ENCODE data around the gene MED25. TPM values are rescaled to one million over a fixed set of nuclear protein-coding genes. Genes with fewer than 3 reads are reported as not detected.

The MED25 gene
- total RNA-seq, 4 donors from 2014 or later, result 29.7 to 57.7 (median 41.8) TPM

GRCh38 chr19:49854378-49855263 lies 36.5 kb downstream of the MED25 start:
- H3K27me3 ChIP-seq, result no peaks in the 10 kb centered on the region
- peak in 1 of 3 donors; percentile 48 for DNase-seq
- peaks cover 0 to 17% (median 6%) of the 10 kb centered on the region in 4 donors for H3K4me1 ChIP-seq
- no peaks in the 10 kb centered on the region for H3K9me3 ChIP-seq
- H3K4me3 ChIP-seq, result no peak overlapping the region
- H3K27ac ChIP-seq, result no peak overlapping the region
- TF ChIP-seq CTCF (IDR thresholded peaks at IDR 0.05) (no peak), POLR2A (IDR thresholded peaks at IDR 0.05) (no peak)
- H3K36me3 ChIP-seq, result peaks cover 0 to 50% (median 0%) of the 10 kb centered on the region in 3 donors

- peaks cover 0 to 57% (median 0%) of the 10 kb centered on the region in 3 donors for H3K36me3 ChIP-seq
- TF ChIP-seq POLR2A (IDR thresholded peaks at IDR 0.05), result no peak
- no peak for TF ChIP-seq CTCF (IDR thresholded peaks at IDR 0.05)
- DNase-seq, result peak in 1 of 3 donors; percentile 45
- H3K27me3 ChIP-seq, result no peaks in the 10 kb centered on the region
- H3K4me1 ChIP-seq, result peaks cover 0 to 17% (median 6%) of the 10 kb centered on the region in 4 donors
- no peaks in the 10 kb centered on the region for H3K9me3 ChIP-seq
- no peak overlapping the region for H3K27ac ChIP-seq
- H3K4me3 ChIP-seq, result no peak overlapping the region
These were observed 37.2 kb downstream of the MED25 start for GRCh38 chr19:49855277-49855675.

- H3K27ac ChIP-seq, result no peak overlapping the region
- DNase-seq, result peak in 1 of 3 donors; percentile 40
- H3K4me3 ChIP-seq, result no peak overlapping the region
- H3K36me3 ChIP-seq, result peaks cover 0 to 63% (median 0%) of the 10 kb centered on the region in 3 donors
- peaks cover 0 to 22% (median 6%) of the 10 kb centered on the region in 4 donors for H3K4me1 ChIP-seq
- H3K9me3 ChIP-seq, result no peaks in the 10 kb centered on the region
- no peaks in the 10 kb centered on the region for H3K27me3 ChIP-seq
- TF ChIP-seq CTCF (IDR thresholded peaks at IDR 0.05) (no peak), POLR2A (IDR thresholded peaks at IDR 0.05) (no peak)
These were observed 37.8 kb downstream of the MED25 start for GRCh38 chr19:49855676-49856573.

GRCh38 chr19:49856574-49857021 lies 38.5 kb downstream of the MED25 start:
- H3K27me3 ChIP-seq, result no peaks in the 10 kb centered on the region
- no peak for DNase-seq
- TF ChIP-seq CTCF (IDR thresholded peaks at IDR 0.05) (no peak), POLR2A (IDR thresholded peaks at IDR 0.05) (no peak)
- no peak overlapping the region for H3K4me3 ChIP-seq
- peaks cover 0 to 24% (median 6%) of the 10 kb centered on the region in 4 donors for H3K4me1 ChIP-seq
- H3K9me3 ChIP-seq, result no peaks in the 10 kb centered on the region
- H3K27ac ChIP-seq, result no peak overlapping the region
- peaks cover 0 to 70% (median 0%) of the 10 kb centered on the region in 3 donors for H3K36me3 ChIP-seq

- H3K4me1 ChIP-seq, result peaks cover 0 to 20% (median 2%) of the 10 kb centered on the region in 4 donors
- H3K36me3 ChIP-seq, result peaks cover 0 to 77% (median 0%) of the 10 kb centered on the region in 3 donors
- no peaks in the 10 kb centered on the region for H3K9me3 ChIP-seq
- TF ChIP-seq POLR2A (IDR thresholded peaks at IDR 0.05) (no peak), CTCF (IDR thresholded peaks at IDR 0.05) (no peak)
- no peak overlapping the region for H3K27ac ChIP-seq
- no peaks in the 10 kb centered on the region for H3K27me3 ChIP-seq
- H3K4me3 ChIP-seq, result no peak overlapping the region
- peak in 1 of 3 donors; percentile 46 for DNase-seq
These were observed 39.2 kb downstream of the MED25 start for GRCh38 chr19:49857061-49857837.

Data from Peyer's patch (tissue), 4 donors.